Peyer's patch (tissue), 4 donors: ENCODE measurements around the gene ATP12A.

Experiments used
- POLR2A ChIP-seq, 2 donors: fragments of 450-650 bp; IDR thresholded peaks; one replicate each; pipeline ENCODE4 v1.5.1; 2017; ENCODE audit warnings: antibody characterized with exemption in 2 of 2, mild to moderate bottlenecking in 2 of 2, moderate library complexity in 2 of 2
- TF ChIP-seq, protein P1 (sequence below), 6 experiments: fragments of 450-650 bp in 4 of 6; fragments of 200-600 bp in 2 of 6; sonication (generic) in 1 of 6; IDR thresholded peaks; one replicate each; pipeline ENCODE4 v1.5.1; 2017 to 2019; ENCODE audit warnings: antibody characterized with exemption in 6 of 6, mild to moderate bottlenecking in 3 of 6, moderate library complexity in 1 of 6

DNA sequence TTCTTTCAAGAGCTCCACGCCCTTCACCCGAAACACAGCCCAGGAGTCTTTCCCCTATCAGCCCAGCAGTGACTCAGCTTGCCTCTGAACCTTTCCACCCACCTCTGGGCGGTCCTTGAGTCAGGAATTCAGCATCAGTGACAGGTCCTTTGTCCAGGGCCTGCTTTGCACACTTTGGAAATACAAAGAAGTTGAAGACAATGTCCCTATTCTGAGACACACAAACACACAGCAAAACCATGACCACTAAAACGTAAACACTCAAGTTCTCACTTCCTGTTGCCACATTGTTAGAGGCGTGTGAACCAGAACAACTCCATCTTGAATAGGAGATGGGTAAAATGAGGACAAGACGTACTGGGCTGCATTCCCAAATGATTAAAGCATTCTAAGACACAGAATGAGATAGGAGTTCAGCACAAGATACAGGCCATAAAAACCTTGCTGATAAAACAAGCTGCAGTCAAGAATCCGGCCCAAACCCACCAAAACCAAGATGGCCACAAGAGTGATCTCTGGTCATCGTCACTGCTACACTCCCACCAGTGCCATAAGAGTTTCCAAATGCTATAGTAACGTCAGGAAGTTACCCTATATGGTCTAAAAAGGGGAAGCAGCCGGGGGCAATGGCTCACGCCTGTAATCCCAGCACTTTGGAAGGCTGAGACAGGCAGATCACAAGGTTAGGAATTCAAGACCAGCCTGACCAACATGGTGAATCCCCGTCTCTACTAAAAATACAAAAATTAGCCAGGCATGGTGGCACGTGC, 49.2 kb upstream of the ATP12A start:
- TF ChIP-seq, protein P1, sequence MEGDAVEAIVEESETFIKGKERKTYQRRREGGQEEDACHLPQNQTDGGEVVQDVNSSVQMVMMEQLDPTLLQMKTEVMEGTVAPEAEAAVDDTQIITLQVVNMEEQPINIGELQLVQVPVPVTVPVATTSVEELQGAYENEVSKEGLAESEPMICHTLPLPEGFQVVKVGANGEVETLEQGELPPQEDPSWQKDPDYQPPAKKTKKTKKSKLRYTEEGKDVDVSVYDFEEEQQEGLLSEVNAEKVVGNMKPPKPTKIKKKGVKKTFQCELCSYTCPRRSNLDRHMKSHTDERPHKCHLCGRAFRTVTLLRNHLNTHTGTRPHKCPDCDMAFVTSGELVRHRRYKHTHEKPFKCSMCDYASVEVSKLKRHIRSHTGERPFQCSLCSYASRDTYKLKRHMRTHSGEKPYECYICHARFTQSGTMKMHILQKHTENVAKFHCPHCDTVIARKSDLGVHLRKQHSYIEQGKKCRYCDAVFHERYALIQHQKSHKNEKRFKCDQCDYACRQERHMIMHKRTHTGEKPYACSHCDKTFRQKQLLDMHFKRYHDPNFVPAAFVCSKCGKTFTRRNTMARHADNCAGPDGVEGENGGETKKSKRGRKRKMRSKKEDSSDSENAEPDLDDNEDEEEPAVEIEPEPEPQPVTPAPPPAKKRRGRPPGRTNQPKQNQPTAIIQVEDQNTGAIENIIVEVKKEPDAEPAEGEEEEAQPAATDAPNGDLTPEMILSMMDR (IDR thresholded peaks at IDR 0.05), result no peak
- TF ChIP-seq POLR2A (IDR thresholded peaks at IDR 0.05), result no peak
